Prostate gland (tissue), 2 donors: Measurements from ENCODE around the gene IKZF1.

Experiments used
- POLR2A ChIP-seq: fragments of 450-650 bp; IDR thresholded peaks from one replicate; pipeline ENCODE4 v1.6.1; 2016; ENCODE audit warnings: antibody characterized with exemption, mild to moderate bottlenecking
- POLR2AphosphoS5 ChIP-seq: sonication (generic); formaldehyde crosslinking; IDR thresholded peaks from one replicate; pipeline ENCODE4 v1.6.1; 2017; ENCODE audit warnings: antibody characterized with exemption
- TF ChIP-seq, protein P1 (sequence below), 4 experiments: fragments of 200-600 bp in 2 of 4; fragments of 450-650 bp in 2 of 4; sonication (generic) in 2 of 4; IDR thresholded peaks; 1 replicate in 3 of 4; 2 replicates in 1 of 4; pipeline ENCODE4 v1.5.1; 2016 to 2019; ENCODE audit warnings: antibody characterized with exemption in 4 of 4, mild to moderate bottlenecking in 2 of 4, moderate library complexity in 2 of 4

DNA sequence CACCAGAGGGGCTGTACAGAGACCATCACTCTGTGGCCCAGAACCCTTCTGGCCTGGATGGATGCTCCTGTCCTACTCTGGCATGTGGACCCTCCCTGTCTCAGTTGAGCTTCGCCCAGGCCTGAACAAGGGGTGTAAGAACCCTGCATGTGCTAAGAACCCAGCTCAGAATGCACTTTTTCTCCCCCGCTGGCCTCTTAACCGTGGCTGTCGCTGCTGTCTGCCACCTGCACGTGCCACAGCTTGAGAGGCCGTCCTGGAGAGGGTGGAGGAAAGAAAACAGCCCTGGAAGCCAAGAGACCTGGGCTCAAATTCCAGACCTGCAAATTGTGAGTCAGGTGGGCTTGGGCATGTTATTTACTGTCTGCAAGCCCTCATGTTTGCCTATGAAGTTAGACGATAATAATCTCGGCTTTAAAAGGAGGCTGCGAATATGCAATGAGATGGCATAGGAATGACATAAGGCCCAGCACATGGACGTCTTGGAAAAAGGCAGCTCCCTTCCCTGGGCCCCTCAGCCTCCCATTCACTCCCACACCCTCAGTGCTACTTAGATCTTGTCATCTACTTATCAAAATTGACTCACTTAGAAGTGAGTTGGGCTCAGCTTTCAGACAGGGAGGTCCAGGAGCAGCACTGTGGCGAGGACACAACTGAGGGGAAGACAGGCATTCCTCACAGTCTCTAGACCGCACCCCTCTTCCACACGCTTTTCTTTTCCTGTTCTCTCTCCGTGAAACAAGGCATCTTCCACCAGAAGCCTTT lies 114.2 kb downstream of the IKZF1 start:
- TF ChIP-seq, protein P1, sequence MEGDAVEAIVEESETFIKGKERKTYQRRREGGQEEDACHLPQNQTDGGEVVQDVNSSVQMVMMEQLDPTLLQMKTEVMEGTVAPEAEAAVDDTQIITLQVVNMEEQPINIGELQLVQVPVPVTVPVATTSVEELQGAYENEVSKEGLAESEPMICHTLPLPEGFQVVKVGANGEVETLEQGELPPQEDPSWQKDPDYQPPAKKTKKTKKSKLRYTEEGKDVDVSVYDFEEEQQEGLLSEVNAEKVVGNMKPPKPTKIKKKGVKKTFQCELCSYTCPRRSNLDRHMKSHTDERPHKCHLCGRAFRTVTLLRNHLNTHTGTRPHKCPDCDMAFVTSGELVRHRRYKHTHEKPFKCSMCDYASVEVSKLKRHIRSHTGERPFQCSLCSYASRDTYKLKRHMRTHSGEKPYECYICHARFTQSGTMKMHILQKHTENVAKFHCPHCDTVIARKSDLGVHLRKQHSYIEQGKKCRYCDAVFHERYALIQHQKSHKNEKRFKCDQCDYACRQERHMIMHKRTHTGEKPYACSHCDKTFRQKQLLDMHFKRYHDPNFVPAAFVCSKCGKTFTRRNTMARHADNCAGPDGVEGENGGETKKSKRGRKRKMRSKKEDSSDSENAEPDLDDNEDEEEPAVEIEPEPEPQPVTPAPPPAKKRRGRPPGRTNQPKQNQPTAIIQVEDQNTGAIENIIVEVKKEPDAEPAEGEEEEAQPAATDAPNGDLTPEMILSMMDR (IDR thresholded peaks at IDR 0.05): no peak
- TF ChIP-seq POLR2A (no peak), POLR2AphosphoS5 (no peak)
